Measurements from ENCODE around the gene HDAC10.
"Not testable (repeated sequence)": the region's sequence is repeated elsewhere in the genome, so short reads cannot be mapped to it uniquely, and the experiment has no call there.

HDAC10 gene

GRCh38 chr22:50274771-50275170 is 23.7 kb upstream of the HDAC10 start:
- H3K4me3 ChIP-seq (ENCODE audit: low read depth, low read length) = no peak overlapping the region
- TF ChIP-seq CTCF (IDR thresholded peaks at IDR 0.05; ENCODE audit: control insufficient read depth, extremely low read depth, insufficient read depth) = no peak
- DNase-seq (ENCODE audit: low read depth) = no peak

- no peak for DNase-seq (ENCODE audit: low read depth)
- no peak overlapping the region for H3K4me3 ChIP-seq (ENCODE audit: low read depth, low read length)
- peak; percentile 47 for TF ChIP-seq CTCF (IDR thresholded peaks at IDR 0.05; ENCODE audit: control insufficient read depth, extremely low read depth, insufficient read depth)
Measured at GRCh38 chr22:50274311-50274710, 23.2 kb upstream of the HDAC10 start.

- H3K4me3 ChIP-seq (ENCODE audit: low read depth, low read length); DNase-seq (ENCODE audit: low read depth): not testable (repeated sequence)
Measured at GRCh38 chr22:50273781-50274180, 22.7 kb upstream of the HDAC10 start.

- not testable (repeated sequence) for H3K4me3 ChIP-seq (ENCODE audit: low read depth, low read length); DNase-seq (ENCODE audit: low read depth)
Measured at GRCh38 chr22:50273352-50273751, 22.3 kb upstream of the HDAC10 start.

GRCh38 chr22:50272044-50272802 is 21.2 kb upstream of the HDAC10 start:
- no peak for TF ChIP-seq CTCF (IDR thresholded peaks at IDR 0.05; ENCODE audit: control insufficient read depth, extremely low read depth, insufficient read depth)
- H3K4me3 ChIP-seq (ENCODE audit: low read depth, low read length) = no peak overlapping the region
- no peak for DNase-seq (ENCODE audit: low read depth)

- H3K4me3 ChIP-seq (ENCODE audit: low read depth, low read length) = peak overlapping the region; percentile 38
- TF ChIP-seq CTCF (IDR thresholded peaks at IDR 0.05; ENCODE audit: control insufficient read depth, extremely low read depth, insufficient read depth) = no peak
- no peak for DNase-seq (ENCODE audit: low read depth)
Measured at GRCh38 chr22:50271519-50271970, 20.5 kb upstream of the HDAC10 start.

GRCh38 chr22:50270666-50271394 is 19.8 kb upstream of the HDAC10 start:
- no peak for DNase-seq (ENCODE audit: low read depth)
- peak overlapping the region; percentile 50 for H3K4me3 ChIP-seq (ENCODE audit: low read depth, low read length)
- no peak for TF ChIP-seq CTCF (IDR thresholded peaks at IDR 0.05; ENCODE audit: control insufficient read depth, extremely low read depth, insufficient read depth)

Data from LNCaP clone FGC (cell line).